T-helper 1 cell treated with Interleukin-12 subunit alpha and Interleukin-12 subunit beta and Interleukin-4 antibody, amounts not matched to agents 30 μg/mL and 1 μg/mL, for 36 hours (primary cell): ENCODE data around the gene TASOR.

ENCODE experiments used
- H3K27ac Mint-ChIP-seq: one replicate; pipeline ENCODE4 v1.8.0; 2021; ENCODE audit warnings: mild to moderate bottlenecking, mixed read lengths
- H3K27me3 Mint-ChIP-seq: one replicate; pipeline ENCODE4 v1.8.0; 2021; ENCODE audit warnings: low read depth, mixed read lengths
- H3K36me3 Mint-ChIP-seq: one replicate; pipeline ENCODE4 v1.8.0; 2021; ENCODE audit warnings: low read depth, mixed read lengths
- H3K4me1 Mint-ChIP-seq: one replicate; pipeline ENCODE4 v1.8.0; 2021; ENCODE audit warnings: low read depth, mixed read lengths
- H3K4me3 Mint-ChIP-seq: one replicate; pipeline ENCODE4 v1.8.0; 2021; ENCODE audit warnings: mild to moderate bottlenecking, moderate library complexity, mixed read lengths
- H3K9me3 Mint-ChIP-seq: one replicate; pipeline ENCODE4 v1.8.0; 2021; ENCODE audit warnings: mixed read lengths

Gene TASOR

DNA sequence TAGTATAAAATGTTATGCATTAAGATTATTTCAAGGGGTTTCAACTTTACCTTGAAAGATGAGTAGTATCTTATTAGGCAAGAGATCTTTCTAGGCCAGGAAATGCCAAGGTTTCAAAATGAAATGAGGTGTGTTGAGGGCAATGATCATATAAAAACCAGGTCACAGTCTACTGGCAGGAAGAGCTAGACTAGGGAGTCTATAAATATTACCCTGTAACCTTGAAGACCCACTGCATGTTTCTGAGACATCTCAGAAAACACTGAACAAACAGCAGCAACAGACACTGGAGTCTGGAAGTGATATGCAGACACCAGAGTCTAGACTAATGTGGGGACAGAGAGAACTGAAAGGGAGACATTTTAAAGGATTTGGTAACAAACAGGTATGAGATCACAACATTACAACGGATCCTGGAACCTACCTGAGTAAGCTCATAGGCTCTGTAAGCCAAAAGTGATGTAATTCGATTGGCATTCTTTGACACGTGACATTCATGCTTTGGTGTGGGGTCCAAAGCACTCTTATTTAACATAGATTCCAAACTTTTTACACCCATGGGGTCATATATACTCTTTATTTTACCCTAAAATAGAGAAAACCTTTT lies 15.0 kb downstream of the TASOR start:
- Mint-ChIP-seq H3K27ac (no peak overlapping the region), H3K4me3 (no peak overlapping the region), H3K27me3 (no peaks in the 10 kb centered on the region), H3K9me3 (no peaks in the 10 kb centered on the region), H3K36me3 (peaks cover 48% of the 10 kb centered on the region), H3K4me1 (peaks cover 12% of the 10 kb centered on the region)

DNA sequence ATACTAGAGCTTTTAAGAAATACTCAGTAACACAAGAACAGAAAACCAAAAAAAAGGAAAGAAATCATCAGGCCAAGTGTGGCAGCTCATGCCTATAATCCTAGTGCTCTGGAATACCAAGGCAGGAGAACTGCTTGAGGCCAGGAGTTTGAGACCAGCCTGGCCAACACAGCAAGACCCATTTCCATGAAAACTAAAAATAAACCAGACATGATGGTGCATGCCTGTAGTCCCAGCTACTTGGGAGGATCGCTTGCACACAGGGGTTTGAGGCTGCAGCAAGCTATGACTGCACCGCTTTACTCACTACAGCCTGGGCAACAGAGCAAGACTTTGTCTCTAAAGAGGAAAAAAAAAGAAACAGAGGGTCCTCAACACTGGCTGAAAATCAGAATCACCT lies 18.2 kb downstream of the TASOR start:
- peaks cover 48% of the 10 kb centered on the region for H3K36me3 Mint-ChIP-seq
- H3K4me3 Mint-ChIP-seq: no peak overlapping the region
- peaks cover 10% of the 10 kb centered on the region for H3K4me1 Mint-ChIP-seq
- H3K27me3 Mint-ChIP-seq: no peaks in the 10 kb centered on the region
- H3K27ac Mint-ChIP-seq: no peak overlapping the region
- no peaks in the 10 kb centered on the region for H3K9me3 Mint-ChIP-seq

DNA sequence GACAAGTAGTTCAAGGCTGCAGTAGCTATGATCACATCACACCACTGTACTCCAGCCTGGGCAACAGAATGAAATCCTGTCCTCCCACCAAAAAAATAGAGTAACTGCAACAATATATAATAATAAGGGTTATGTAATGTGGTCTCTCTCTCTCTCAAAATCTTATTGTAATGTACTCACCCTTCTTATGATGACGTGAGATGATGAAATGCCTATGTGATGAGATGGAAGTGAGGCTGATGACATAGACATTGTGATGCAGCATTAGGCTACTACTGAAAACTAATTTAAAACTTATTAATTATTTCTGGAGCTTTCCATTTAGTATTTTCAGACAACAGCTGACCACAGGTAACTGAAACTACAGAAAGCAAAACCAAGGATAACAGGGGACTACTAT lies 27.4 kb downstream of the TASOR start:
- Mint-ChIP-seq H3K4me1 (peaks cover 21% of the 10 kb centered on the region), H3K36me3 (peaks cover 61% of the 10 kb centered on the region), H3K27me3 (no peaks in the 10 kb centered on the region), H3K4me3 (no peak overlapping the region), H3K27ac (no peak overlapping the region), H3K9me3 (no peaks in the 10 kb centered on the region)

DNA sequence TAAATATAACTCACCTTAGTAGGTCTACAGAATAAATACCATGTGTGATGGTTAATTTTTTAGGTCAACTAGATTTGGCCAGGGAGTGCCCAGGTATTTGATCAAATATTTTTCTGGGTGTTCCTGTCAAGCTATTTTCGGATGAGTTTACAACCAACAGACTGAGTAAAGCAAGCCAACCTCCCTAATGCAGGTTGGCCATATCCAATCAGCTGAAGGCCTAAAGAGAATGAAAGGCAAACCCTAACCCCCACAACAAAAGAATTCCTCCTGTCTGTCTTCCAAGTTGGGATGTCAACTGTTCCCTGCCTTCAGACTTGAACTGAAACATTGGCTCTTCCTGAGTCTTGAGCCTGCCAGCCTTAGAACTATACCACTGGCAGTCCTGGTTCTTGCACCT lies 28.6 kb downstream of the TASOR start:
- Mint-ChIP-seq H3K27me3 (no peaks in the 10 kb centered on the region), H3K36me3 (peaks cover 61% of the 10 kb centered on the region), H3K4me1 (peaks cover 21% of the 10 kb centered on the region), H3K9me3 (no peaks in the 10 kb centered on the region), H3K27ac (no peak overlapping the region), H3K4me3 (no peak overlapping the region)

DNA sequence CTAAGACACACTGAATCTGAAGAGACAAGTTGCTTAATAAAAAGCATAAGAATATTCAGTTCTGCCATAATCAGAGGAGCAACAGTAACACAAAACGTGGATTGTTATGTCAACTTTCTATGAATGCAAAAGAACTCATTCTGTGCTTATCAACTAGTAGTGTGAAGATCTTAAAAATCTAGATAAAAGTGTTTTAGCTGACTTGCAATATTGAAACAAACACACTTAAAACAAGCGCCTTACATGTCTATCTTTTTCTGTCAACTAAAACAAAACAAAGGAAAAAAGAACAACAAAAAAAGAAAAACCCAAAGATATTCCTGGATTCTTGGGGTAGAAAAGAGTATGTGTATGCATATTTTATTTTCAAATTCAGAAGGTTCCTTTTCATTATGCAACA lies 37.7 kb downstream of the TASOR start:
- H3K4me3 Mint-ChIP-seq: no peak overlapping the region
- peaks cover 47% of the 10 kb centered on the region for H3K36me3 Mint-ChIP-seq
- H3K4me1 Mint-ChIP-seq: peaks cover 13% of the 10 kb centered on the region
- H3K27ac Mint-ChIP-seq: no peak overlapping the region
- H3K27me3 Mint-ChIP-seq: no peaks in the 10 kb centered on the region
- no peaks in the 10 kb centered on the region for H3K9me3 Mint-ChIP-seq

DNA sequence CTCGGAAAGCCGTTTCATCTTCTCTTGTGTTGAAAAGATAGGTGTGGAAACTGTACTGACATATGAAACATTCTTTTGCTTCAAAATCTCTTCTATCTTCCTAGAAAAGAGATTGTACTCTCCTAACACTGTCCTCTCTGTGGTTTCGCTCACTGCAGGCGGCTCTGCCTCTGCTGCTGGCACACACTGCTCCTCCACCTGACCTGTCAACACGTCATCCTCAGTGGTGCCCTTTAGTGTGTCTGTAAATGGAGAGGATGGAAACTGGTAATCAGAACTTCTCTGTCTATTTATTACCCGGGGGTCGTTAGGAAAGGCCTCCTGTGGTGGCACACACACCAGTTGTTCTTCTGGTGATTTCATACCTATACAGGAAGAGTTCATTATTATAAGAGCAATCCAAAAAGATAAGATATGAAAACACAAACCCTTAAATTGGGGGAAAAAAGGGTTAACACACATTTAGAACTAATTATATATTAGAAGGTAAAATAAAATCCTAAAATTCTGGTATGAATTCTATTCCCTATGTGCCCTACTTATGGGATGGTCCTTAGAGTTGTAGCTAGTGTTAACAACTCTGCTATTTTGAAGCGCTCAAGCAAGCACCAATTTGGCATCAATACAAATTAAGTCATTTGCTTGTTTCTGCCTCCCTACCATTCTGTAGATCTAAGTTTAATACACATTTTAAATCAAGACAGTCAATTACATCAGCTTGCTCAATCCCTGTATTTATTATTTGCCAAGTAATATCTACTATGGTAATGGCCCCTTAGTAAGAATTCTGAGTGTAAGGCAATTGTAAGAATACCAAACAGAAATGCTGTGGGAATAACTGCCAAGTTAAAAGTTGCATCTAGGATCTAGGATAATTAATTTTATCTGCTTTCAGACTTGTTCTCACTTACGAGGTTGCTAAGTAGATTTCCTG lies 49.2 kb downstream of the TASOR start:
- Mint-ChIP-seq H3K4me1 (no peaks in the 10 kb centered on the region), H3K27me3 (no peaks in the 10 kb centered on the region), H3K36me3 (peaks cover 32% of the 10 kb centered on the region), H3K4me3 (no peak overlapping the region), H3K9me3 (no peaks in the 10 kb centered on the region), H3K27ac (no peak overlapping the region)
